Body of pancreas (tissue), 4 donors: ENCODE results near the gene USH2A.

Experiments
- POLR2A ChIP-seq, 3 donors: fragments of 450-650 bp; IDR thresholded peaks; one replicate each; pipeline ENCODE4 v1.6.1; 2016; ENCODE audit warnings: antibody characterized with exemption in 3 of 3, mild to moderate bottlenecking in 2 of 3
- TF ChIP-seq, protein P1 (sequence below), 7 experiments: fragments of 450-650 bp in 4 of 7; fragments of 200-600 bp in 3 of 7; sonication (generic) in 3 of 7; IDR thresholded peaks; one replicate each; pipeline ENCODE4 v1.5.1; 2016 to 2019; ENCODE audit warnings: antibody characterized with exemption in 7 of 7

- TF ChIP-seq, protein P1, sequence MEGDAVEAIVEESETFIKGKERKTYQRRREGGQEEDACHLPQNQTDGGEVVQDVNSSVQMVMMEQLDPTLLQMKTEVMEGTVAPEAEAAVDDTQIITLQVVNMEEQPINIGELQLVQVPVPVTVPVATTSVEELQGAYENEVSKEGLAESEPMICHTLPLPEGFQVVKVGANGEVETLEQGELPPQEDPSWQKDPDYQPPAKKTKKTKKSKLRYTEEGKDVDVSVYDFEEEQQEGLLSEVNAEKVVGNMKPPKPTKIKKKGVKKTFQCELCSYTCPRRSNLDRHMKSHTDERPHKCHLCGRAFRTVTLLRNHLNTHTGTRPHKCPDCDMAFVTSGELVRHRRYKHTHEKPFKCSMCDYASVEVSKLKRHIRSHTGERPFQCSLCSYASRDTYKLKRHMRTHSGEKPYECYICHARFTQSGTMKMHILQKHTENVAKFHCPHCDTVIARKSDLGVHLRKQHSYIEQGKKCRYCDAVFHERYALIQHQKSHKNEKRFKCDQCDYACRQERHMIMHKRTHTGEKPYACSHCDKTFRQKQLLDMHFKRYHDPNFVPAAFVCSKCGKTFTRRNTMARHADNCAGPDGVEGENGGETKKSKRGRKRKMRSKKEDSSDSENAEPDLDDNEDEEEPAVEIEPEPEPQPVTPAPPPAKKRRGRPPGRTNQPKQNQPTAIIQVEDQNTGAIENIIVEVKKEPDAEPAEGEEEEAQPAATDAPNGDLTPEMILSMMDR (IDR thresholded peaks at IDR 0.05) = no peak
- TF ChIP-seq POLR2A (IDR thresholded peaks at IDR 0.05) = no peak
These were observed 108.7 kb downstream of the USH2A start for GRCh38 chr1:216314379-216315095.
